Activated T-cell treated with anti-CD3 and anti-CD28 coated beads, Interleukin-2, amount 50 U/mL, for 1 hour (primary cell): ENCODE data around the gene FGD3.
A peak's percentile ranks its signal among the peaks of the same experiment; 100 is the strongest.

Experiments
- DNase-seq: peaks from one replicate; pipeline ENCODE4 v3.0.0-alpha.2; 2020

Gene FGD3

DNA sequence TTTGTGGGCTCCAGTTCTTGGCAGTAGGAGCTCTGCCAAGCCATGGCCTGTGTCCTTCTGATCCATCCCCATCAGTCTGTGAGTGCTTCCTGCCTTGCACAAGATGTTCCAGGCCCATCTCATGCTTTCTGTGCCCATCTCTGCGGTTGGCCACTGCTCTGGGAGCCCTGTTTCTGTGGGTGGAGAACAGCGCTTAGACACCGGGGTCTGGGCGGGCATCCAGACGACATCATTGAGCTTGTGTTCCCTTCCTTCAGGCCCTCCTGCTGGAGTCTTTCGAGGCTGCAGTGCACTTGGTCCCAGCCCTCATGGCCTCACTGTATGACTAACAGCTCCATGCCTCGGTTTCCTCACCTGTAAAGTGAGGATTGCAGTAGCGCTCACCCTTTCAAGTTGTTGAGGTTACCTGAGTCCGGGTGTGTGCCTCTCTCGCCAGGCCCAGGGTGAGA is 133.8 kb downstream of the FGD3 start:
- DNase-seq: peak; percentile 10

- DNase-seq: no peak
These were observed 134.6 kb downstream of the FGD3 start for GRCh38 chr9:93081931-93082330.

DNA sequence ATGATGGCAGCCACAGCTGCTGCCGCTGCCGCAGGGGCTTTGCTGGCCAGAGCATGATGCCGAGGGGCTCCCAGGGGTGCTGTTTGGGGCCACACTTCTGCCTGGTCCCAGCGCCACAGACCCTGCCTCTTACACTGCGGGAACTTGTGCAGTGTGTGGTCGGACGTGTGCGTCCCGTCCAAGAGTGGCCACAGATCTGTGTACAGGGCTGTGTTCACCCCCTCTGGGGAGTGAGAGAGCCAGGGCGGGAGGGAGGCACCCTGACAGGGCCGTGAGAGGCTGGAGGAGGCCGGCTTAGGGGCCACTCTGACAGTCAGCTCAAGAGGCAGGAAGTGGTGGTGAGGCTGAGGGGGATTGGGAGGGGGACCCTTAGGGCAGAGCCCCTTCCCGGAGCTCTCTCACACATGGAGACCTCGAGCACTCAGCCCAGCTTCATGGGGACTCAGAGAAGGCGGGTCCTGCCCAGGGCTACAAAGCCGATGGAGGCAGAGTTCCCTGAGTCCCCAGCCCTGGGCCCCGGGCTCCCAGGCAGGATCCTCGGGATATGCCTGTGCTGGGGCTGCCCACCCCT is 135.6 kb downstream of the FGD3 start:
- peak; percentile 19 for DNase-seq

GRCh38 chr9:93083592-93084470 is 136.5 kb downstream of the FGD3 start:
- DNase-seq: peak; percentile 32

DNA sequence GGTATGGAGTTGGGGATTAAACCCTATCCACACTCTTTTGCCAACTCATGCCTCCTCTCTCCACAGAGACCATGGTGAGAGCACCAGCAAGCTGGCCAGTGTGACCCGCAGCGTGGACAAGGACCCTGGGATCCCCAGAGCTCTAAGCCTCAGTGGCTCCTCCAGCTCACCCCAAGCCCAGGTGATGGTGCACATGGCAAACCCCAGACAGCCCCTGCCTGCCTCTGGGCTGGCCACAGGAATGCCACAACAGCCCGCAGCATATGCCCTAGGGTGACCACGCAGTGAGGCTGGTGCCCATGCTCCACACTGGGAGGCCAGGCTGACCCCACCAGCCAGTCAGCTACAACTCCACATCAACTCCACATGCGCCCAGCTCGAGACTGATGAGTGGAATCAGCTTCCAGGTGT is 137.2 kb downstream of the FGD3 start:
- peak; percentile 8 for DNase-seq

GRCh38 chr9:93085676-93086075 is 138.4 kb downstream of the FGD3 start:
- peak; percentile 8 for DNase-seq
